HL-60 (cell line): ENCODE results near the gene CAMK1D.
"Not testable (repeated sequence)": the region's sequence is repeated elsewhere in the genome, so short reads cannot be mapped to it uniquely, and the experiment has no call there.

Source experiments
- DNase-seq, 2 experiments: peaks; one replicate each; pipeline ENCODE4 v3.0.0-alpha.2; 2010 to 2020; ENCODE audit warnings: low read depth in 1 of 2, low spot score in 1 of 2
- H3K27ac ChIP-seq: fragments of 250-450 bp; sonication (Bioruptor Pico); replicated peaks from 2 replicates; pipeline ENCODE4 v1.5.1; 2020; ENCODE audit warnings: mild to moderate bottlenecking, moderate library complexity
- H3K27me3 ChIP-seq: fragments of 250-450 bp; sonication (Bioruptor Pico); 2 replicates; pipeline ENCODE4 v1.5.1; 2021; ENCODE audit warnings: mild to moderate bottlenecking, moderate library complexity; ENCODE audit not compliant: insufficient read depth, poor library complexity, severe bottlenecking
- H3K4me3 ChIP-seq: replicated peaks from 2 replicates; pipeline ENCODE4 v1.5.1; 2011; ENCODE audit warnings: mild to moderate bottlenecking, control low read depth, low read length; ENCODE audit not compliant: insufficient read depth
- GABPA ChIP-seq: IDR thresholded peaks from 2 replicates; pipeline ENCODE4 v1.6.1; 2012; ENCODE audit warnings: low read depth
- POLR2AphosphoS5 ChIP-seq: IDR thresholded peaks from 2 replicates; pipeline ENCODE4 v1.6.1; 2012; ENCODE audit warnings: low read depth
- SPI1 ChIP-seq: IDR thresholded peaks from 2 replicates; pipeline ENCODE4 v1.6.1; 2012; ENCODE audit warnings: low read depth, mild to moderate bottlenecking, borderline replicate concordance
- TF ChIP-seq, protein P1 (sequence below): IDR thresholded peaks from one replicate; pipeline ENCODE4 v1.5.1; 2011; ENCODE audit warnings: low read length, control low read depth, inconsistent platforms; ENCODE audit not compliant: insufficient read depth
- TF ChIP-seq, protein P2 (sequence below): IDR thresholded peaks from 2 replicates; pipeline ENCODE4 v1.6.1; 2012; ENCODE audit warnings: low read depth; ENCODE audit not compliant: insufficient replicate concordance

Gene CAMK1D

DNA sequence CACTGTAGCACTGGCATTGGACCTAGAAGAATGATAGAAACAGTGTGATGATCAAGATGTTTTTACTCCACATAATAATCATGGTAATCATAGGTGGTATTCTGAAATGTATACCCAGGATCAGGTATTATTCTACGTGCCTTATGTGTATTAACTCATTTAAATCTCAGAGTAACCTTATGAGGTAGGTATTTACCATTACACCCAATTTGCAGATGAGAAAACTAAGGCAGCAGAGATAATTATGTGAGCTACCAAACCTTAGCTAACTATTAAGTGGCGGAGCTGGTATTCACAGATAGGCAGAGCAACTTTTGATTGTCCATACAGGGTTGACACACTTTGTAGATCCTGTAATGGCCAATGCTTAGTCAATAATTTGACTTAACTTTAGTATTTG lies 2.5 kb downstream of the CAMK1D start:
- H3K4me3 ChIP-seq = no peak overlapping the region
- no peak overlapping the region for H3K27ac ChIP-seq
- TF ChIP-seq SPI1 (no peak), POLR2AphosphoS5 (no peak), GABPA (no peak)
- TF ChIP-seq, protein P1, sequence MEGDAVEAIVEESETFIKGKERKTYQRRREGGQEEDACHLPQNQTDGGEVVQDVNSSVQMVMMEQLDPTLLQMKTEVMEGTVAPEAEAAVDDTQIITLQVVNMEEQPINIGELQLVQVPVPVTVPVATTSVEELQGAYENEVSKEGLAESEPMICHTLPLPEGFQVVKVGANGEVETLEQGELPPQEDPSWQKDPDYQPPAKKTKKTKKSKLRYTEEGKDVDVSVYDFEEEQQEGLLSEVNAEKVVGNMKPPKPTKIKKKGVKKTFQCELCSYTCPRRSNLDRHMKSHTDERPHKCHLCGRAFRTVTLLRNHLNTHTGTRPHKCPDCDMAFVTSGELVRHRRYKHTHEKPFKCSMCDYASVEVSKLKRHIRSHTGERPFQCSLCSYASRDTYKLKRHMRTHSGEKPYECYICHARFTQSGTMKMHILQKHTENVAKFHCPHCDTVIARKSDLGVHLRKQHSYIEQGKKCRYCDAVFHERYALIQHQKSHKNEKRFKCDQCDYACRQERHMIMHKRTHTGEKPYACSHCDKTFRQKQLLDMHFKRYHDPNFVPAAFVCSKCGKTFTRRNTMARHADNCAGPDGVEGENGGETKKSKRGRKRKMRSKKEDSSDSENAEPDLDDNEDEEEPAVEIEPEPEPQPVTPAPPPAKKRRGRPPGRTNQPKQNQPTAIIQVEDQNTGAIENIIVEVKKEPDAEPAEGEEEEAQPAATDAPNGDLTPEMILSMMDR = no peak
- TF ChIP-seq, protein P2, sequence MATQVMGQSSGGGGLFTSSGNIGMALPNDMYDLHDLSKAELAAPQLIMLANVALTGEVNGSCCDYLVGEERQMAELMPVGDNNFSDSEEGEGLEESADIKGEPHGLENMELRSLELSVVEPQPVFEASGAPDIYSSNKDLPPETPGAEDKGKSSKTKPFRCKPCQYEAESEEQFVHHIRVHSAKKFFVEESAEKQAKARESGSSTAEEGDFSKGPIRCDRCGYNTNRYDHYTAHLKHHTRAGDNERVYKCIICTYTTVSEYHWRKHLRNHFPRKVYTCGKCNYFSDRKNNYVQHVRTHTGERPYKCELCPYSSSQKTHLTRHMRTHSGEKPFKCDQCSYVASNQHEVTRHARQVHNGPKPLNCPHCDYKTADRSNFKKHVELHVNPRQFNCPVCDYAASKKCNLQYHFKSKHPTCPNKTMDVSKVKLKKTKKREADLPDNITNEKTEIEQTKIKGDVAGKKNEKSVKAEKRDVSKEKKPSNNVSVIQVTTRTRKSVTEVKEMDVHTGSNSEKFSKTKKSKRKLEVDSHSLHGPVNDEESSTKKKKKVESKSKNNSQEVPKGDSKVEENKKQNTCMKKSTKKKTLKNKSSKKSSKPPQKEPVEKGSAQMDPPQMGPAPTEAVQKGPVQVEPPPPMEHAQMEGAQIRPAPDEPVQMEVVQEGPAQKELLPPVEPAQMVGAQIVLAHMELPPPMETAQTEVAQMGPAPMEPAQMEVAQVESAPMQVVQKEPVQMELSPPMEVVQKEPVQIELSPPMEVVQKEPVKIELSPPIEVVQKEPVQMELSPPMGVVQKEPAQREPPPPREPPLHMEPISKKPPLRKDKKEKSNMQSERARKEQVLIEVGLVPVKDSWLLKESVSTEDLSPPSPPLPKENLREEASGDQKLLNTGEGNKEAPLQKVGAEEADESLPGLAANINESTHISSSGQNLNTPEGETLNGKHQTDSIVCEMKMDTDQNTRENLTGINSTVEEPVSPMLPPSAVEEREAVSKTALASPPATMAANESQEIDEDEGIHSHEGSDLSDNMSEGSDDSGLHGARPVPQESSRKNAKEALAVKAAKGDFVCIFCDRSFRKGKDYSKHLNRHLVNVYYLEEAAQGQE = no peak
- no peak for DNase-seq
- H3K27me3 ChIP-seq = no peaks in the 10 kb centered on the region

DNA sequence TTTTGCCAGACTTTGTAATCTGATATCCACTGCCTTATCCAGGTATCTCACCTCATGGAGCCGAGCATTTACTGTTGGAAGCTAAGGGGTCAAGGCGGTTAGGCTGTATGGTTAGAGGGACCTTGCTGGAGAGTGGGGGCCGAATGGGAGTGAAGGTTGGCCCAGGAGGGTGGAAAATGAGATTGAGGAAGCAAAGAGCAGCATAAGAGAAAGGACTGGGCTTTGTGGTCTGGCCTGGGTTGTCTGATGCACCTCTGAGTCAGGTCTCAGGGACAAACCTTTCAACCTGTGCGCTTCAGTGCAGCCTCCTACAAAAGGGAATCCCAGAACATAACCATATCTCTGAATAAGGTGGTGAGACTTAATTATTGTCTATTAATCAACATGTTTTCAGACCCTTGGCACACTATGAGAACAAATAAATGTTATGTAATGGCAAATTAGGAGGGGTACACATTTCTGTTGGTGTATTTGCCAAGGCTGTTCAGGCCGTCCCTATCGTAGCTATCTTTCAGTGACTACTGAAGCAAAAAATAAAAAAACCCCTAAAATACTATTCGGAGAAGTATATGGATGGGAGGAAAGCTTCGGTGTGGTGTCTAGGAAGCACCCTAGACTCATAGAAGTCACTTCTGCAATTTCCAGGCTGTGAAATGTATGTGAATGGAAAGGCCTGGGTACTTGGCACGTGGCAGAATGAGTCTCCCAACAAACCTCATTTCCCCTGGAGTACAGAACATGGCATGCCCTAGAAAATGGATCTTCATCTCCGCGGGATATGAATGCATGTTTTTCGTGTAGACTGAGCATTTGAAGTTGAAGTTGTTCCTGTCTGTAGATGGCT lies 4.3 kb downstream of the CAMK1D start:
- Histone ChIP-seq H3K27me3 (no peaks in the 10 kb centered on the region), H3K4me3 (no peak overlapping the region), H3K27ac (no peak overlapping the region)
- TF ChIP-seq SPI1 = peak; percentile 11; the same call in 1 of the 2 replicates
- TF ChIP-seq, protein P2 = no peak
- DNase-seq = no peak

DNA sequence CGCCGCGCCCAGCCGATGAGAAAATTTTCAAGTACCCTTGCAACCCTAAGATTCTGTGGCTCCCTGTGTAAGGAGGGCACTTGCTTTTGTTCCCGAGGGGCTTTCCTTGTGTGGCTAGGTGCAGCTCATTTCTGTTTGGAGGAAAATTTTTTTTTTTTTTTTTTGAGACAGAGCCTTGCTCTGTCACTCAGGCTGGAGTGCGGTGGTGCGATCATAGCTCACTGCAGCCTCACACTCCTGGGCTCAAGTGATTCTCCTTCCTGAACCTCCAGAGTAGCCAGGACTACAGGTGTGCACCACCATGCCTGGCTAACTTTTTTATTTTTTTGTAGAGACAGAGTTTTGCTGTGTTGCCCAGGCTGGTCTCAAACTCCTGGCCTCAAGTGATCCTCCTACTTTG lies 5.3 kb downstream of the CAMK1D start:
- DNase-seq, H3K27me3 ChIP-seq, H3K4me3 ChIP-seq, H3K27ac ChIP-seq: not testable (repeated sequence)

DNA sequence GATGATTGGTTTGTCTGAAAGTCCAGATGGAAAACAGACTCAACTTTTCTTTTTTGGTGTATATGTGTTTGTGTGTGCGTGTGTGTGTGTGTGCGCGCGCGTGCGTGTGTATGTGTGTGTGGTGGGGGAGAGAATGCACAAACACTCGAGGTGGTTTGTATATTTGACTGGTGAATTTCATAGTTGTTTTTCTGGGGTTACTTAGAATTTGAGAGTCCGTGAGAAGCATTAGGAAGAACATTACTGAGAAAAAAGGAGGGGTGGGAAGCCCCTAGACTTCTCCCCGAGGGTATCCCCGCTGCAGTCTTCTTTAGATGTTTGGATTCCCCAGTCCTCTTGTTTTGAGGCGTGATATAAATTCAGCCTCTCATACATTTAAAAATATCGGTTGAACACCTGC lies 6.0 kb downstream of the CAMK1D start:
- no peaks in the 10 kb centered on the region for H3K27me3 ChIP-seq
- no peak overlapping the region for H3K4me3 ChIP-seq
- DNase-seq = no peak
- H3K27ac ChIP-seq = no peak overlapping the region
- no peak for TF ChIP-seq SPI1
- no peak for TF ChIP-seq GABPA
- no peak for TF ChIP-seq POLR2AphosphoS5
- TF ChIP-seq, protein P1 = no peak
- TF ChIP-seq, protein P2 = no peak
